CD4-positive, alpha-beta T cell (primary cell): ENCODE data around the gene EIF3D. TPM values are rescaled to one million over a fixed set of nuclear protein-coding genes. Genes with fewer than 3 reads are reported as not detected.

ENCODE experiments used
- ATAC-seq: fragments of 200-7000 bp; cut with Tn5 transposase; one replicate; pipeline ENCODE4 v1.10.0; 2022; ENCODE audit warnings: mild to moderate bottlenecking; ENCODE audit not compliant: poor library complexity
- CTCF ChIA-PET: fragments of 350-600 bp; sonication (Branson Sonifier 250); formaldehyde crosslinking; loops from one replicate; lab custom pipeline; 2021; ENCODE audit warnings: antibody characterized with exemption, inconsistent platforms; lab: Charles Lee
- POLR2A ChIA-PET: fragments of 350-600 bp; sonication (Branson Sonifier 250); formaldehyde crosslinking; loops from one replicate; lab custom pipeline; 2021; ENCODE audit warnings: antibody characterized with exemption, inconsistent platforms; lab: Charles Lee
- DNase-seq, 14 experiments: peaks; one replicate each; pipeline ENCODE4 v3.0.0-alpha.2; 2013 to 2020; ENCODE audit warnings: mixed read lengths in 2 of 14
- H3K27ac ChIP-seq, 2 donors: one replicate each; pipeline versions ENCODE4 v1.5.1 to v1.7.0; 2013; ENCODE audit warnings: low read length in 2 of 2, low read depth in 1 of 2, mild to moderate bottlenecking in 1 of 2
- H3K27me3 ChIP-seq, 2 experiments: 1 replicate in 1 of 2; 2 replicates in 1 of 2; pipeline versions ENCODE4 v1.6.1 to v1.7.0; 2013; ENCODE audit warnings: low read length in 2 of 2, control low read depth in 1 of 2, mild to moderate bottlenecking in 1 of 2, moderate library complexity in 1 of 2; ENCODE audit not compliant: insufficient read depth in 2 of 2, control insufficient read depth in 1 of 2
- H3K36me3 ChIP-seq: one replicate; pipeline ENCODE4 v1.6.1; 2013; ENCODE audit warnings: low read length, control low read depth; ENCODE audit not compliant: insufficient read depth
- H3K4me1 ChIP-seq: one replicate; pipeline ENCODE4 v1.6.1; 2013; ENCODE audit warnings: low read length, control low read depth; ENCODE audit not compliant: insufficient read depth
- H3K4me3 ChIP-seq: one replicate; pipeline ENCODE4 v1.5.1; 2013; ENCODE audit warnings: mild to moderate bottlenecking, low read length, moderate library complexity
- H3K9me3 ChIP-seq, 2 experiments: 1 replicate in 1 of 2; 2 replicates in 1 of 2; pipeline versions ENCODE4 v1.6.1 to v1.7.0; 2013; ENCODE audit warnings: low read length in 2 of 2, mild to moderate bottlenecking in 2 of 2, control low read depth in 1 of 2, moderate library complexity in 1 of 2; ENCODE audit not compliant: control insufficient read depth in 1 of 2, insufficient read depth in 1 of 2
- H3K27ac Mint-ChIP-seq: one replicate; pipeline ENCODE4 v1.8.0; 2020; ENCODE audit warnings: mixed read lengths
- H3K27me3 Mint-ChIP-seq: one replicate; pipeline ENCODE4 v1.8.0; 2021; ENCODE audit warnings: mixed read lengths
- H3K36me3 Mint-ChIP-seq: one replicate; pipeline ENCODE4 v1.8.0; 2021; ENCODE audit warnings: low read depth, mixed read lengths
- H3K4me1 Mint-ChIP-seq: one replicate; pipeline ENCODE4 v1.8.0; 2021; ENCODE audit warnings: low read depth, mixed read lengths
- H3K4me3 Mint-ChIP-seq: one replicate; pipeline ENCODE4 v1.8.0; 2020; ENCODE audit warnings: mild to moderate bottlenecking, mixed read lengths
- H3K9me3 Mint-ChIP-seq: one replicate; pipeline ENCODE4 v1.8.0; 2020; ENCODE audit warnings: mixed read lengths
- intact Hi-C, 2 experiments: fragments of 100-400 bp; cut with DNase I in 1 of 2; cut with micrococcal nuclease in 1 of 2; formaldehyde crosslinking; loops; one replicate each; pipeline versions ENCODE4 v1.15.1 to v1.9.0; 2023 to 2025; cut with DNase I, micrococcal nuclease
- total RNA-seq, 174 experiments: library from RNA in 2 of 174; stranded (reverse) in 2 of 174; gene quantifications; one replicate each; pipeline ENCODE4 v1.2.3 and lab custom pipeline; 2021 to 2026
- TF ChIP-seq, protein P1 (sequence below): fragments of 200-600 bp; IDR thresholded peaks from one replicate; pipeline ENCODE4 v1.8.0; 2022; ENCODE audit warnings: antibody characterized with exemption, mild to moderate bottlenecking

EIF3D gene
- total RNA-seq, 2 experiments from 2014 or later = 285 to 286 TPM

DNA sequence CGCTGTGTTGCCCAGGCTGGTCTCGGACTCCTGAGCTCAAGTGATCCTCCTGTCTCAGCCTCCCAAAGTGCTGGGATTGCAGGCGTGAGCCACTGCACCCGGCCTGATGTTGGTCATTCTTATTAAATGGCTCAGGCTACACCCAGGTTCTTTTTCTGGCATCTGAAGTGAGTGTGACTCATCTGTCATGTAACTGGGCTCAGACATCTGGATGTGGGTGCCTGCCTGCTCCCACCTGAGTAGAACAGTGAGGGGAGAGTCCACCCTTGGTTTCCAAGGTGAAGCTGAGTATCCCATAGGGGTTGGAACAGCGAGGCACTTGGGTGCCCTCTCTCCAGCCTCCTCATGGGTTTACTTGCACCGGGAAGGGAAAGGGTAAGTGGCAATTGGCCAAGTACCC, 36.7 kb upstream of the EIF3D start:
- DNase-seq = no peak
- no peaks in the 10 kb centered on the region for H3K9me3 Mint-ChIP-seq
- ChIA-PET CTCF (no interaction called here), POLR2A (no interaction called here)
- peaks cover 39% of the 10 kb centered on the region for H3K27me3 Mint-ChIP-seq
- Histone ChIP-seq H3K27ac (no peak overlapping the region), H3K27me3 (peaks cover 23 to 28% of the 10 kb centered on the region in 2 experiments), H3K4me3 (no peak overlapping the region), H3K4me1 (no peaks in the 10 kb centered on the region), H3K36me3 (no peaks in the 10 kb centered on the region), H3K9me3 (peaks cover 0 to 5% of the 10 kb centered on the region in 2 experiments)
- TF ChIP-seq, protein P1, sequence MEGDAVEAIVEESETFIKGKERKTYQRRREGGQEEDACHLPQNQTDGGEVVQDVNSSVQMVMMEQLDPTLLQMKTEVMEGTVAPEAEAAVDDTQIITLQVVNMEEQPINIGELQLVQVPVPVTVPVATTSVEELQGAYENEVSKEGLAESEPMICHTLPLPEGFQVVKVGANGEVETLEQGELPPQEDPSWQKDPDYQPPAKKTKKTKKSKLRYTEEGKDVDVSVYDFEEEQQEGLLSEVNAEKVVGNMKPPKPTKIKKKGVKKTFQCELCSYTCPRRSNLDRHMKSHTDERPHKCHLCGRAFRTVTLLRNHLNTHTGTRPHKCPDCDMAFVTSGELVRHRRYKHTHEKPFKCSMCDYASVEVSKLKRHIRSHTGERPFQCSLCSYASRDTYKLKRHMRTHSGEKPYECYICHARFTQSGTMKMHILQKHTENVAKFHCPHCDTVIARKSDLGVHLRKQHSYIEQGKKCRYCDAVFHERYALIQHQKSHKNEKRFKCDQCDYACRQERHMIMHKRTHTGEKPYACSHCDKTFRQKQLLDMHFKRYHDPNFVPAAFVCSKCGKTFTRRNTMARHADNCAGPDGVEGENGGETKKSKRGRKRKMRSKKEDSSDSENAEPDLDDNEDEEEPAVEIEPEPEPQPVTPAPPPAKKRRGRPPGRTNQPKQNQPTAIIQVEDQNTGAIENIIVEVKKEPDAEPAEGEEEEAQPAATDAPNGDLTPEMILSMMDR = no peak
- intact Hi-C loops = no loop called here
- no peak overlapping the region for H3K4me3 Mint-ChIP-seq
- no peaks in the 10 kb centered on the region for H3K36me3 Mint-ChIP-seq
- ATAC-seq = no peak
- H3K27ac Mint-ChIP-seq = no peak overlapping the region
- H3K4me1 Mint-ChIP-seq = no peaks in the 10 kb centered on the region

DNA sequence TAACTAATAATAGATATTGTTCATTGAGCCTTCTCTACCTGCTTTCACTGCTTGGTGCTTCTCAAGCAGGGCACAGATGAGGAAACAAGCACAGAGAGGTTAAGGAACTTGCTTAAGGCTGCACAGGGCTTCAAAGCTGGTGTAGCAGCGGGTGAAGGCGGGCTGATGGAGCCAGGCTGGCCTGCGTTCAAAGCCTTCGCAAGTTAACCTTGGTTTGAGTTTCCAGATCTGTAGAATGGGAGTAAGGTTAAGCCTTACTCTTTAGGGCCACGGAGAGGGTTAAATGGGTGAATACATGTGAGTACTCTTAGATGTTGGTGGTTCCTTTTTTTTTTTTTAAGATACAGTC, 36.2 kb upstream of the EIF3D start:
- DNase-seq (no peak), ATAC-seq (no peak)
- Histone ChIP-seq H3K9me3 (peaks cover 0 to 5% of the 10 kb centered on the region in 2 experiments), H3K4me1 (no peaks in the 10 kb centered on the region), H3K27ac (no peak overlapping the region), H3K27me3 (peaks cover 23 to 28% of the 10 kb centered on the region in 2 experiments), H3K4me3 (no peak overlapping the region), H3K36me3 (no peaks in the 10 kb centered on the region)
- no peaks in the 10 kb centered on the region for H3K36me3 Mint-ChIP-seq
- H3K4me1 Mint-ChIP-seq = no peaks in the 10 kb centered on the region
- H3K4me3 Mint-ChIP-seq = no peak overlapping the region
- no peak overlapping the region for H3K27ac Mint-ChIP-seq
- intact Hi-C loops = no loop called here
- TF ChIP-seq, protein P1 = no peak
- CTCF ChIA-PET = no interaction called here
- POLR2A ChIA-PET = no interaction called here
- no peaks in the 10 kb centered on the region for H3K9me3 Mint-ChIP-seq
- peaks cover 44% of the 10 kb centered on the region for H3K27me3 Mint-ChIP-seq

DNA sequence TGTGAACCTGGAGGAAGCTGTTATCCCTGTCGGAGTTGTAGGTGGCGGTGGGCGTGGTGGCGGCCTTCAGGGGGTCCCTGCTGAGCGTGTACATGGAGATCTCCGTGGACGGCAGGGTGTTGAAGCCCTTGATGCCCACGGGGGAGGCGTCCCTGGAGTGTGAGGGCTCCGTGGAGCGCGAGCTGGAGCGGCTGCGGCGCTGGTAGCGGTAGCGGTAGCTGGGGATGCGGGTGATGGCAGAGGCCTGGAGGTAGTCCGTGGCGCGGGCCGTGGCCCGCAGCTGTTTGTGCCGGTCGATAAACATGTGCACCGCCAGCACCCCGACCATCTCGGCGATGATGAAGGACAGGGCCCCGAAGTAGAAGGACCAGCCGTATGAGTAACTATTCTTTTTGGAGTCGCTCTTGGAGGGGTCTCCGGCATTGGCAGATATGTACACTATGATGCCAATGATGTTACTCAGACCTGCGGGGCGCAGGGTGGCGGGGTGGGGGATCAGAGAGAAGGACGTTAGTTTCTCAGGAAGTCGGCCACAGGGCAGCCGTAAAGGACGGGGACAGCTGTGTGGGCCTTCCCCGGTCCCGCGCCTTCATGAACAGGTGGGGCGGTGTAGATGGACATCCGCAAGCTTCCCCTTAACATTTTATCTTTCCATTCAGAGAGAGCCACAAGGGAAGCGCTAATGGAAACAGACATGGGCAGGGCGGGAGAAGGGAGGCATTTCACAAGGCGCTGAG, 35.6 kb upstream of the EIF3D start:
- Mint-ChIP-seq H3K36me3 (no peaks in the 10 kb centered on the region), H3K27me3 (peaks cover 45% of the 10 kb centered on the region), H3K4me3 (no peak overlapping the region), H3K9me3 (no peaks in the 10 kb centered on the region), H3K4me1 (no peaks in the 10 kb centered on the region), H3K27ac (no peak overlapping the region)
- no peak overlapping the region for H3K27ac ChIP-seq
- no peak overlapping the region for H3K4me3 ChIP-seq
- TF ChIP-seq, protein P1 = no peak
- ATAC-seq = no peak
- DNase-seq = no peak
- ChIA-PET POLR2A (no interaction called here), CTCF (no interaction called here)
- H3K36me3 ChIP-seq = no peaks in the 10 kb centered on the region
- intact Hi-C loops = no loop called here
- peaks cover 0 to 5% of the 10 kb centered on the region in 2 experiments for H3K9me3 ChIP-seq
- H3K27me3 ChIP-seq = peaks cover 23 to 28% of the 10 kb centered on the region in 2 experiments
- no peaks in the 10 kb centered on the region for H3K4me1 ChIP-seq
